Type B pancreatic cell (in vitro differentiated cells): ENCODE results near the gene BANP. TPM values are rescaled to one million over a fixed set of nuclear protein-coding genes. Genes with fewer than 3 reads are reported as not detected.
A peak's percentile ranks its signal among the peaks of the same experiment; 100 is the strongest.

Source experiments
- DNase-seq: peaks from one replicate; pipeline ENCODE4 v3.0.0; 2021; ENCODE audit warnings: mixed read lengths; ENCODE audit not compliant: unreplicated experiment; ENCODE audit errors: extremely low spot score
- H3K27ac Mint-ChIP-seq: 2 replicates; pipeline ENCODE4 v1.8.0; 2021; ENCODE audit warnings: mild to moderate bottlenecking, mixed read lengths
- H3K27me3 Mint-ChIP-seq: 2 replicates; pipeline ENCODE4 v1.8.0; 2021; ENCODE audit warnings: mixed read lengths
- H3K36me3 Mint-ChIP-seq: 2 replicates; pipeline ENCODE4 v1.8.0; 2021; ENCODE audit warnings: mixed read lengths
- H3K4me1 Mint-ChIP-seq: one replicate; pipeline ENCODE4 v1.8.0; 2021; ENCODE audit warnings: mixed read lengths; ENCODE audit not compliant: unreplicated experiment
- H3K4me3 Mint-ChIP-seq: 2 replicates; pipeline ENCODE4 v1.8.0; 2021; ENCODE audit warnings: mild to moderate bottlenecking, mixed read lengths
- H3K9me3 Mint-ChIP-seq: 2 replicates; pipeline ENCODE4 v1.8.0; 2021; ENCODE audit warnings: mixed read lengths
- total RNA-seq: library from RNA; stranded (reverse); gene quantifications from 2 replicates; pipeline ENCODE4 v1.2.1, GENCODE V29; 2021; ENCODE audit warnings: low replicate concordance
- TF ChIP-seq, protein P1 (sequence below): fragments of 200-600 bp; sonication (generic); conservative IDR thresholded peaks from 2 replicates; pipeline ENCODE4 v1.5.0; 2021; ENCODE audit warnings: antibody characterized with exemption, mild to moderate bottlenecking

The BANP gene
- total RNA-seq, 1 donor from 2014 or later, result 36.9 TPM

DNA sequence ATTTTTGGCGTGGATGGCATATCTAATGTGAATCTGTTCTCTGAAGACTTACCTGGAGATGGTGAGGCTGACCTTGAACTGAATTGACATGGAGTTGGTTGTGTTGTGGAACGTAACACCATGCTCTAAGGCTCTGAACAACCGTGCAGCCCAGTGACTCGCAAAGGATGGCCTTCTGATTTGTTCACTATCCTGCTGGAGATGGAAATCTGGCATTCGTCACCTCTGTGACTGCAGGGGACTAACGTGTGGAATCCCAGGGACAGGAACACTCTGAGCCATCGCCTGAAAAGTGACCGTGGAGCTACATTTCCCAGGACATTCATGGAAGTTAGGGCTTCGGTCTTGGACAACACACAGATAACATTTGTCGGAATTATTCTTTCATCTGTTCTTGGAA lies 61.1 kb downstream of the BANP start:
- Mint-ChIP-seq H3K36me3 (peaks cover 19% of the 10 kb centered on the region), H3K27me3 (no peaks in the 10 kb centered on the region), H3K4me1 (peaks cover 7% of the 10 kb centered on the region), H3K4me3 (no peak overlapping the region), H3K27ac (peak overlapping the region; percentile 95), H3K9me3 (no peaks in the 10 kb centered on the region)
- no peak for DNase-seq
- TF ChIP-seq, protein P1, sequence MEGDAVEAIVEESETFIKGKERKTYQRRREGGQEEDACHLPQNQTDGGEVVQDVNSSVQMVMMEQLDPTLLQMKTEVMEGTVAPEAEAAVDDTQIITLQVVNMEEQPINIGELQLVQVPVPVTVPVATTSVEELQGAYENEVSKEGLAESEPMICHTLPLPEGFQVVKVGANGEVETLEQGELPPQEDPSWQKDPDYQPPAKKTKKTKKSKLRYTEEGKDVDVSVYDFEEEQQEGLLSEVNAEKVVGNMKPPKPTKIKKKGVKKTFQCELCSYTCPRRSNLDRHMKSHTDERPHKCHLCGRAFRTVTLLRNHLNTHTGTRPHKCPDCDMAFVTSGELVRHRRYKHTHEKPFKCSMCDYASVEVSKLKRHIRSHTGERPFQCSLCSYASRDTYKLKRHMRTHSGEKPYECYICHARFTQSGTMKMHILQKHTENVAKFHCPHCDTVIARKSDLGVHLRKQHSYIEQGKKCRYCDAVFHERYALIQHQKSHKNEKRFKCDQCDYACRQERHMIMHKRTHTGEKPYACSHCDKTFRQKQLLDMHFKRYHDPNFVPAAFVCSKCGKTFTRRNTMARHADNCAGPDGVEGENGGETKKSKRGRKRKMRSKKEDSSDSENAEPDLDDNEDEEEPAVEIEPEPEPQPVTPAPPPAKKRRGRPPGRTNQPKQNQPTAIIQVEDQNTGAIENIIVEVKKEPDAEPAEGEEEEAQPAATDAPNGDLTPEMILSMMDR, result no peak

DNA sequence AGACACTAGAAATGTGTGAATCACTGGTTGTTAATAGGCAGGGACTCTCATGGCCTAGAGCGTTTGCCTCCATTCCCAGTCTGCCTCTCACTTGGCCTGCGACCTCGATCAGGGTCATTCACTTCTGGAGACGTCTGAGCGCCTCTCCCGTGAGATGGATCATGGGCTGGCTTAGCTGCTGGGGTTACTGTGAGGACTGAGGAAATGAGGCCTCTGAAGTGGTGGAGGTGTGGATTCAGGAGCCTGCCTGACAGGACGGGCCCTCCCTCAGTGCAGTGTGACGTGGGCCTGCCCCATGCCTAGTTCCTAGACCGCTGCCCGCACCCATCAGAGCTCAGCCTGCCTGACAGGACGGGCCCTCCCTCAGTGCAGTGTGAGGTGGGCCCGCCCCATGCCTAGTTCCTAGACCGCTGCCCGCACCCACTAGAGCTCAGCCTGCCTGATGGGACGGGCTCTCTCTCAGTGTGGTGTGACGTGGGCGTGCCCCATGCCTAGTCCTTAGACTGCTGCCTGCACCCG lies 61.9 kb downstream of the BANP start:
- H3K27ac Mint-ChIP-seq, result peak overlapping the region; percentile 95
- H3K4me1 Mint-ChIP-seq, result peaks cover 7% of the 10 kb centered on the region
- H3K27me3 Mint-ChIP-seq, result no peaks in the 10 kb centered on the region
- no peaks in the 10 kb centered on the region for H3K9me3 Mint-ChIP-seq
- DNase-seq, result no peak
- TF ChIP-seq, protein P1, result no peak
- H3K4me3 Mint-ChIP-seq, result no peak overlapping the region
- H3K36me3 Mint-ChIP-seq, result peaks cover 13% of the 10 kb centered on the region

DNA sequence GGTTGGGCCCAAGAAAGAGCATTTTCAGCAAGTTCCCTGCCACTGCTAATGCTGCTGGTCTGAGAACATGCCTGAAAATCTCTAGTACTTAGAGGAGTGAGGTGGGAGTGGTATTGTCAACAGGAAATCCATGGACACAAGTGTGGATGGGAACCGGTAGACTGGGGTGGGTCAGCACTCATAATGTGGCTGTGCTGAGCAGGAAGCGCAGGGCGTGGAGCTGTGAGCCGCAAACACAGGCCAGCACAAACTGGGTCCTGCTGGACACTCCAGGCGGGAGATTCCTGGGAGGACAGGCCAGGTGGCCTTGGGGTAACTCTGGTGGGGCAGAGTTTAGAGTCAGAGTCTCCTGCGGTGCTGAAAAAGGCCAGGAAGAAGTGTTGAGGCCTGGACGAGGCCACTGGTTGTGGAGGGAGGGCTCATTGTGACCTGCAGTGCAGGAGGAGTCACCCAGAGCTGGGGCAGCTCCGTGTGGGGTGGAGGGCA lies 62.6 kb downstream of the BANP start:
- TF ChIP-seq, protein P1, result no peak
- no peaks in the 10 kb centered on the region for H3K9me3 Mint-ChIP-seq
- H3K36me3 Mint-ChIP-seq, result peaks cover 13% of the 10 kb centered on the region
- H3K4me3 Mint-ChIP-seq, result no peak overlapping the region
- no peaks in the 10 kb centered on the region for H3K27me3 Mint-ChIP-seq
- H3K27ac Mint-ChIP-seq, result peak overlapping the region; percentile 95
- no peak for DNase-seq
- H3K4me1 Mint-ChIP-seq, result peaks cover 7% of the 10 kb centered on the region

DNA sequence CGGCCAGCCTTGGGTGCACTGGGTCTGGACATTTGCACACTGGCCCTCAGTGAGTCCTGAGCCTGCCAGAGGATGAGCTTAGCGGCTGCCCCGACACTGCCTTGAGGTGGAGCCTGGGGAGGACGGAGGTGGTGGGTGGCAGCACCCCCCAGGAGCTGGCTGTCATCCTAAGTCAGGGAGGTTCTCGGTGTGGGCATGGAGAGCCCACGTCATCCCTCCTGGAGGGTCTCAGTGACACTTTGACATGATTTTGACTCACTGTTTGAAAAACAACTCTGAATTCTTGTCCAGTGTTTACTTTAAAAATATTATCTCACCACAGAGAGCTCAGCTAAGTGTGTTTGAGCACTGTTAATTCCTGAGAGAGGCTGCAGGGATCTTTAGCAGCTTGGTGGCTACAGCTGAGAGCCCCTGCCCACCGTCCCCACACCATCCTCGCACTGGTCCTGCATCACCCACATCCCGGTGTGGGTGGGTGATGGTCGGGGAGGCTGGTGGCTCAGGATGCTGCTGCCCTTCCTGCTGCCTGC lies 63.1 kb downstream of the BANP start:
- H3K9me3 Mint-ChIP-seq, result no peaks in the 10 kb centered on the region
- no peaks in the 10 kb centered on the region for H3K27me3 Mint-ChIP-seq
- no peak overlapping the region for H3K4me3 Mint-ChIP-seq
- peaks cover 7% of the 10 kb centered on the region for H3K4me1 Mint-ChIP-seq
- DNase-seq, result no peak
- H3K36me3 Mint-ChIP-seq, result peaks cover 13% of the 10 kb centered on the region
- peak overlapping the region; percentile 95 for H3K27ac Mint-ChIP-seq
- TF ChIP-seq, protein P1, result no peak

DNA sequence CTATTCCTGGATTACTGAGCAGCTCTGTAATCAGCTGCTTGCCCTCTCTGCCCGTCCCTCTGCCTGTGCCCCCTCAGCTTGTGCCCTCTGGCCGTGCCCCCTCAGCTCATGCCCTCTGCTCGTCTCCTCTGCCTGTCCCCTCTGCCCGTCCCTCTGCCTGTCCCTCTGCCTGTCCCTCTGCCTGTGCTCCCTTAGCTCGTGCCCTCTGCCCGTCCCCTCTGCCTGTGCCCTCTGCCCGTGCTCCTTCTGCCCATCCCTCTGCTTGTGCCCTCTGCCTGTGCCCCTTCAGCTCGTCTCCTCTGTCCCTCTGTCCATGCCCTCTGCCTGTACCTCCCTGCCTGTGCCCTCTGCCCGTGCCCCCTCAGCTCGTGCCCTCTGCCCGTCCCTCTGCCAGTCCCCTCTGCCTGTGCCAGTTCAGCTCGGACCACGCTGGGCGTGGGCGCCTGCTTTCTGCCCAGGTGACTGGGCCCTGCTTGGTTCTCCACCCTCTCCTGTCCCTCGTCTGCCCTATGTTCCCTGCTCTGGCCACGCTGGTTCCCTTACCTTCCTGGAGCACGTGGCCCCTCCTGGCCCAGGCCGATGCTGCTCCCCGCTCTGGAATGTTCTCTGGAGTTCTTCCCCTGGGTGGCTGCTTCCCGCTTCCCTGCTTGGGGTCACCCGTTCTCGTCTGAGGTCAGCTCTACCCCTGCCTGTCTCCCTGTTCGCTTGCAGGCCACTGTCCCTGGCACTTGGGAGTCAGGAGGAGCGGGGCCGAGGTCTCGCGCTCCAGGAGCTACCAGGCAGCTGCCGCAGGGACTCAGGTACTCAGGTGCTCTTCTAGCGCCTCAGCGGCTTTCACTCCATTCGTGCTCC lies 63.9 kb downstream of the BANP start:
- TF ChIP-seq, protein P1, result no peak
- no peaks in the 10 kb centered on the region for H3K9me3 Mint-ChIP-seq
- H3K36me3 Mint-ChIP-seq, result peaks cover 10% of the 10 kb centered on the region
- DNase-seq, result no peak
- peaks cover 7% of the 10 kb centered on the region for H3K4me1 Mint-ChIP-seq
- H3K4me3 Mint-ChIP-seq, result no peak overlapping the region
- no peaks in the 10 kb centered on the region for H3K27me3 Mint-ChIP-seq
- H3K27ac Mint-ChIP-seq, result peak overlapping the region; percentile 95
